DMS53 (cell line): Measurements from ENCODE around the gene IRF8.
"Not testable (repeated sequence)": the region's sequence is repeated elsewhere in the genome, so short reads cannot be mapped to it uniquely, and the experiment has no call there.

ENCODE experiments used
- DNase-seq: peaks from one replicate; lab custom pipeline; 2025; lab: John Stamatoyannopoulos, UW

Gene IRF8

GRCh38 chr16:85935974-85936760 lies 37.2 kb downstream of the IRF8 start:
- no peak for DNase-seq

- no peak for DNase-seq
These were observed 37.9 kb downstream of the IRF8 start for GRCh38 chr16:85936816-85937215.

GRCh38 chr16:85940214-85940613 lies 41.3 kb downstream of the IRF8 start:
- DNase-seq, result no peak

DNA sequence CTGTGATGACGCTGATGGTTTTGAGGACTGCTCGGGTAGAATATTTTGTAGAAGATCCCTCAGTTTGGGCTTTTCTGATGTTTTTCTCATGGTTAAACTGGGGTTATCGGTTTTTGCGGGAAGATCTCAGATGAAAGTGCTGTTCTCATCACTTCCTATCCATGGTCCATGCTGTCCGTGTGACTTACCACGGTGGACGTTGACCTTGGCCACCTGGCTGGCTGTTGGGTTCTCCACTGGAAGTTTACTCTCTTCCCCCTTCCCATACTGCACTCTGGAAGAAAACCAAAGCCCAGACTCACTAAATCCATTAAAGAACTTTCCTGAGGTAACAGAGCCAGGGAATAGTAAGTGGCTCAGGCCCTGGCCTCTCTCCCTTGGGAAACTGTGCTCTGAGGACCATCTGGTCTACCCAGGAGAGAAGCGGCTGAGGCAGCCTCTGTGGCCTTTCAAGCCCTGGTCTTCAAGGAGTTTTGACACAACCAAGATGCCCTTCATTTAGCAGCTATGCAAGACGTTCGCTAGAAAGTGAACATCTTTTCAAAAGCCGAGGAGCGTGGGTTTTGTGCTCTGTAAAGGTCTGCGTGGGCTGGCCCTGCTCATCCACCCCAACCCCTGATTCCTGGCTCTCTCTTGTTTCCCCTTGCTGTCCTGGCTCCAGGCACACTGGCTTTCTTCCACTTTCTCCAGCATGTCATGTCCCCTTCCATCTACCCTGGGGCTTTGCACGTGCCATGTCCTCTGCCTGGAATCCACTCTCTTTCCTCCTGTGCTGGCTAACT lies 43.1 kb downstream of the IRF8 start:
- no peak for DNase-seq

GRCh38 chr16:85942659-85943058 lies 43.7 kb downstream of the IRF8 start:
- not testable (repeated sequence) for DNase-seq

DNA sequence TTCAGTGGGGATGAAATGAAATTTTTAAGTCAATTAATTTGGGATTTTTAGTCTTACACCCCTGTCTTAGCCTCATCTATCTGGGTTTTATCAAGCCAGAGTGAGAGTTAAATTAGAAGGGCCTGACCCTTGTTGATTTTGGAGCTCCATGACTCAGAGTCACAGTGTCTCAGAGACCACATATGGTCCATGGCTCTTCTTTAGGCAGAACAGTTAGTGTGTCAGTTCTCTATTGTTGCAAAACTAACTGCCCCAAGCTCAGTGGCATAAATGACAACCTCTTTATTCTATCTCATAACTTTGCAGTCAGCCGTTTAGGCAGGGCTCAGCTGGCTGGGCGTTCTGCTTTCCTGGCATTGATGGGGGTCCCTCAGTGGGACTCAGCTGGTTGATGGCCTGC lies 44.7 kb downstream of the IRF8 start:
- DNase-seq, result no peak

DNA sequence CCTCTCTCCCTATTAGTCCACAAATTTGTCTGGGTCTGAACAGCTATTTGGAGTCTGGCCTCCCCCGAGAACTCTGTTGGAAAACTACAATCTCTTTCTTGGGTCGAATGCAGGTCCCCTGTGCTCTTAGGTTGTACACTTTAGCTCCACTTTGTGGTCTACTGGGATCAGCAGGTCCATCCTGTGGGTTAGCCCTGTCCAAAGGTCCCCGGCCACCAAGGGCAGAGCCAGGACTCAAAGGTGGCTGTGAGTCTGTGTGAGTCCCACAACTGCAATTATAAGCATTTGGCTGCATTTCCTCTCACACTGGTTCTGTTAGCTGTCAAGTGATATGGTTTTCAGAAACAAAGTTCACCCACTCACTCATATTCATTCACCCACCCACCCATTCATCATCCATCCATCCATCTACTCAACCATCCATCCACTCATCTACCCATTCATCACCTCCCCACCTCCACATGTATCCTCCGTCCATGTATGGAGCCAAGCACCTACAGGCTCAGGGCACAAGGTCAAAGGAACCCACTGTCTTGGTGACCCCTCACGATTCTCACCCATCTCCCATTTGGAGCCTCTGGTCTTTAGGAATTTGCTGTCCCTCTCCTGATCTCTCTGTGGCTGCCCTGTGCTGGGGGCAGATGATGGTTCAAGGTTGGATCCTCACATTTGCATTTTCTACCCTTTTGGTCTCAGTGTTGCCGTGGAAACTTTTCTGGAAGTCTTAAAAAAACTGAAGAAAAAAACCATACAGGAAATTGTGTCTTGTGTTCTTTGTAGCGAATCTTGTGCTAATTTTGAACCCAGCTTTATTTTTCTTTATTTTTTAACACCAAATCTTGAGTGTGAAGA lies 45.8 kb downstream of the IRF8 start:
- no peak for DNase-seq

DNA sequence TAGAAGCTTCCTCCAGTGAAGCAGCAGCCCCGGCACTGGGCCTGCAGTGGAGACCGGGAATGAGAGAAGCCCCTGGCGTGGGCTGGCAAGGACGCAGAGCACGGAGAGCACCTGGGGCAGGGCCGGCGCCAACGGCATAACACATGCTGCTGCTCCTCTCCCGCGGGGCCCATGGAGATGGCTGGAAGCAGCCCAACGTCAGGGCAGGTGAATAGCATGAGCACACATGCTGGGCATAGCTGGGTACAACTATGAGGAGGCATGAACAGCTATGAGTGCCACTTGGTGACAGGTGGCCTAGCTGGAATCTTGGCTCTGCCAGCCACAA lies 46.4 kb downstream of the IRF8 start:
- no peak for DNase-seq

DNA sequence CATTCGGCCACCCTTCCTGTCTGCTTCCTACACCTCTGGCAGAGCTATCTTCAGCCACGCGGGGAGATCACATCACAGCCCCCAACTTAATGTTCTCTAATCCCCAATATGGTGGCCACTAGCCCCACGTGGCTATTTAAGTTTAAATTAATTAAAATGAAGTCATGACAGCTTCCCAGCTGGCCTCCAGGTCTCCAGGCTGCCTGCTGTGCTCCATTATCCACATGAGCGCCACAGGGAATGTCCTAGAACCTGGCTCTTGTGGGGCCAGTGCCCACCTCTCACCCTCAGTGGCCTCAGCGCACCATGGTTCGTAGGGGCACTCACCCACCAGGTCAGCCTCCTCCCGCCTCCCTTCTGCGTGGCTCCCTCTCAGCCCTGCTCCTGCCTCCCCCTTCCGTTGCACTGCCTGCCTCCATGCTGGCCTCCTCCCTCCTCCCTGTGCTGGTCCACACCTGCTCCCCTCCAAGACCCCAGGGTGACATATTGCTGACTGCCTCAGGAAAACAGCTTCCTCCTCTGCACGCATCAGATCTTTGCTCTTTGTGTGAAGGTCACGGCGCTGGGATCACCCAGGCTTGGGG lies 47.7 kb downstream of the IRF8 start:
- DNase-seq, result no peak

DNA sequence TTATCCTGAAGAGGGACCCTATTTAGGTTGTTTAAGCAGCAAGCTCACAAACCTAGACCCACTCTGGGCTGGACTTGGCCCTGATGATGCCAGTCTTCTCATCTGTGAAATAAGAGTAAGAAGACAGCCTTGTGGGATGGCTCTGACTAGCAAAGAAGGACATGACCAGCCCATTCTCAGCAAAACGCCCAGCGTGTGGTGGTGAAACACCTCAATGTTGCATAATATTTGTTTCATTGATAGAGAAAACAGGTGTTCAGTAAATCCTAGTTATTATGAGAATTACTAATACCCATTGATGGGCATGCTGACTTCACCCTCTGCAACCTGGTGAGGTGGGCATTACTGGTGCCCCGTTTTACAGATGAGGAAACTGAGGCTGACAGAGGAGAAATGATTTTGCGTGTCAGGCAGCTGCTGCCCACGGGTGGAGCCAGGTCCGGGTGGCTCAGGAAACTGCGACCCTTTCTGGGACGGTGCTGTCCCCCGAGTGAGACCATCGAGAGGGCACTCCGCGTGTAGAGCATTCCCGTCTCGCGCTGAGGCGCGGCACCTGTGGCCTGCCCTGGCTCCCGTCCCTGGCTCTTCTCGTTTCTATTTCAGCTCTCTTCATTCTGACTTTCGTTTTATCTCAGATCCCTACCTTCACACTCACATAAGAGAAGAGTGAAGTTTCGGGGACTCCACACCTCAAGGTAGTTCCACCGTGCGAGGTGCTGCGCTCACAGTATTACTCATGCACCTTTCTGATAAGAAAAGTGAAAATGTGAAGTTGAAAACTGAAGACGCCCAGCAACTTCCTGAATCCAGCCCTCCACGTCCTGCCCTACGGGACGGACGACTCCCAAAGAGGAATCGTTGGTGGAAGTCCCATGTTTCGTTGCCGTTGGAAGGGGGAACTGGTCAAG lies 48.5 kb downstream of the IRF8 start:
- no peak for DNase-seq

DNA sequence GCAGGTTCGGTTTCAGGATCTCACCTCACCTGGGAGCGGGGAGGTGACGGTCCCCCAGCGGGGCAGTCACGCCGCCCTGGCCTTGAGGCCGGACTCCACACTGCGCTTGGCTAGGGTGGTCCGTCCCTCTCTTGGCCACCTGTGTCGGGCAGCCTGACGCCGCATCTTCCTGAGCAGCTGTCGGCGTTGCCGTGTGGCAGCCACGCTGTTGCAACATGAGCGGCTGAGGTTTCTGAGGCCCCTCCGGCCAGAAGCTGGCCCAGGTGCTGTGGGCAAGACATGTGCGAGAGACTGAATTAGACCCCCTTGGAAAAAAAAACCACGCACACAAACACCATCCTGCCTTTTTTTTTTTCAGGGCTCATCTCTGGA lies 49.2 kb downstream of the IRF8 start:
- no peak for DNase-seq

- DNase-seq, result no peak
These were observed 49.8 kb downstream of the IRF8 start for GRCh38 chr16:85948616-85949265.

- no peak for DNase-seq
These were observed 51.4 kb downstream of the IRF8 start for GRCh38 chr16:85950136-85950918.

GRCh38 chr16:85952197-85952596 lies 53.2 kb downstream of the IRF8 start:
- DNase-seq, result no peak

DNA sequence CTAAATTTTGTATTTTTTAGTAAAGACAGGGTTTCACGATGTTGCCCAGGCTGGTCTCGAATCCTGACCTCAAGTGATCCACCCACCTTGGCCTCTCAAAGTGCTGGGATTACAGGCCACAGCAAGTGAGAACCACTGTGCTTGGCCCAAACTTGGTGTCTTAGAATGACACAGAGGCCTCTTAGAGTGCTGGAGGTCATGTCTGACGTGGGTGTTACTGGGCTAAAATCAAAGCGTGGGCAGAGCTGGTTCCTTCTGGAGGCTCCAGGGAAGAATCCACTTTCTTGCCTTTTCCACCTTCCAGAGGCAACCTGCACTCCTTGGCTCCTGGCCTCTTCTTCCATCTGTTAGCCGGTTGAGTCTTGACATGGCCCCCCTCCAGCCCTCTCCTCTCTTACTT lies 53.8 kb downstream of the IRF8 start:
- no peak for DNase-seq

DNA sequence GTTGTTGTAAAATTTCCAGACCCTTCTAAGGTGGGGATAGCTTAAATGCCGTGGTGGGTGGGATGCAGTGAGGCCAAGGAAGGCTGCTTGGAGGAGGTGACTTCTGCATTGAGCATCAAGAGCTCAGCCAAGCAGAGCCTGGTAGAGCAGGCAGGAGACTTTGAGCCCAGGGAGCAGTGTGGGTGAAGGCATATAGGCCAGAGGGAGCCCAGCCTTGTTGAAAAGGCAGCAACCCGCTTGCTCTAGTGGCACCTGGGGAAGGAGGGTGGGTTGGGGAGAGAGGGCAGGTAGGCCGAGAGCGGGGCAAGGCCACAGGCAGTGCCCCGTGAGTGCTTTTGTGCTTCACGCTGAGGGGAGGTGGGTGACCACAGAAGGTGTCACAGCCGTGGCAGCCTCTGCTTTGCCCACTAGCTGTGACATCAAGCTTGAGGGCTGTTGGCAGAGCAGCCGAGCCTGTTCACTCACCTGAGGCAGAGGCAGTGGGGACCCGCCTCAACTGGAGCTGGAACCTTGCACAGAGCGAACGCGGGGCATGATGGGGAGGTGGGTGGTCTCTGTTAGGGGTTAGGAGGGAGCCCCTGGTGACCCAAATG lies 56.1 kb downstream of the IRF8 start:
- DNase-seq, result no peak

DNA sequence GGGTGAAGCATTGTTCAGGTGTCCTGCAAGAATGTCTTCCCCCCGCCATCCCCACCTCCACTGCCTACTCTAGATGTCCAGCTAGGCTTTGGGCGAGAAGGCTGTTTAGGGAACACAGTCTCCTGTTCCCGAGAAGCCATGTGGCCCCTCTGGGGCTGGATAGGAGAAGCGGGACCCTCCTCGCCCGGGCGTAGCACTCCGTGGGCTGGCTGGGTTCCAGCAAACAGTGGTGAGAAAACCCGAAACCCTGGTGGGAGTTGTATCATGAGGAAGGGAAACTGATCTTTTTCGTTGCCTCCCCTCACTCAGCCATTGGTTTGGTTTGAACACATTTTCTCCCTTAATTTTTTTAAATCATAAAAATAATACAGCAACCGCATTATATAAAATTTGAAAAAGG lies 56.6 kb downstream of the IRF8 start:
- no peak for DNase-seq

DNA sequence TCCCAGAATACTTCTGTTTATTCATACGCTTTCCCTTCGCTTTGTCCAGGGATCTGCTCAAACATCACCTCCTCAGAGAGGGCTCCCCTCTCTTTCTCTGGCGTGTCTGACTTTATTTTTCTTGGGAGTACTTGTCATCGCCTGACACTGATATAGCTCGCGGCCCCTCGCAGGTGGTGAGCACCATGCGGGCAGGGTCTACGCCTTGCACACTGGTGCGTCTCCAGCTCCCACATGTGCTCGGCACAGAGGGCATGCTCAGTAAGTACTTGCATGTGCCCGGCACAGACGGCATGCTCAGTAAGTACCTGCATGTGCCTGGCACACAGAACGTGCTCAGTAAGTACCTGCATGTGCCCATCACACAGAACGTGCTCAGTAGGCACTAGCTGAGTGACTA lies 57.5 kb downstream of the IRF8 start:
- no peak for DNase-seq

DNA sequence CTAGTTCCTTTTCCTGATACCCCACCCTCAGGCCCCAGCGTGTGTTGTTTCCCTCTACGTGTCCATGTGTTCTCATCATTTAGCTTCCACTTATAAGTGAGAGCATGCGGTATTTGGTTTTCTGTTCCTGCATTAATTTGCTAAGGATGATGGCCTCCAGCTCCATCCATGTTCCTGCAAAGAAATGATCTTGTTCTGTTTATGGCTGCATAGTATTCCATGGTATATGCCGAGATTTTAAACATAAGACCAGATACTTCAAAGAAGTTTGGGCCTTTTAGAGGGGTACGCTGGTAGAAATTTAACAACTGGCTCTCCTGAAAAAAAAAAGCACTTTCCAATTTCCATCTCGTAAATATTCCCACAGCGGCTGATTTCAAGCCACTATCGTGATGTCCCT lies 59.8 kb downstream of the IRF8 start:
- no peak for DNase-seq

DNA sequence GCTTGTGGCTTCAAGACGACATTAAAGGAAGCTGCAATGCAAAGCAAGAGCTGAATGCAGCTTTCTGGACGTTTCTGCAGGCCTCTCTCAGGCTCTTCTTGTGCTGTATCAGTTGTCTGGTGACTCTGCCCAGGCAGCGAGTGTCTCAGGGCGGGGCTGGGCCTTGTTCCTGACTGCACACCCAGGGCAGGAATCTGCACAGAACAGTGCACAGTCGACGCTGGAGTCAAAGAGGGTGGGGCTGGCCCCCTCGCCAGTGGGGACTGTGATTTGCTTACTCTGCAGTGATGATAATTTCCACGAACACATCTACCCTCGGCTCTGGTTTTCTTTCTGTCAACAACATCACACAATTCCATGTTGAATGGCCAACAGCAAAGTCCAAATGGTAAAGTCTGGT lies 60.7 kb downstream of the IRF8 start:
- DNase-seq, result no peak
